CD4-positive, alpha-beta T cell treated with Interferon alpha-2 for 1 hour (primary cell): ENCODE data around the gene MARK2.
A peak's percentile ranks its signal among the peaks of the same experiment; 100 is the strongest.
"Not testable (repeated sequence)": the region's sequence is repeated elsewhere in the genome, so short reads cannot be mapped to it uniquely, and the experiment has no call there.

Experiments used
- DNase-seq, 2 donors: peaks; one replicate each; pipeline ENCODE4 v3.0.0-alpha.2; 2020 to 2022

MARK2 gene

GRCh38 chr11:63858628-63859550 is 20.0 kb downstream of the MARK2 start:
- peak in 1 of 2 donors; percentile 52 for DNase-seq

- DNase-seq, result no peak
Observed at GRCh38 chr11:63862923-63863322, 24.0 kb downstream of the MARK2 start.

- not testable (repeated sequence) for DNase-seq
Observed at GRCh38 chr11:63863620-63864019, 24.7 kb downstream of the MARK2 start.

- peak; percentile 62 to 80 for DNase-seq
Observed at GRCh38 chr11:63866211-63866610, 27.3 kb downstream of the MARK2 start.

GRCh38 chr11:63867511-63867910 is 28.6 kb downstream of the MARK2 start:
- no peak for DNase-seq

- DNase-seq, result no peak
Observed at GRCh38 chr11:63868399-63869064, 29.6 kb downstream of the MARK2 start.

- no peak for DNase-seq
Observed at GRCh38 chr11:63869171-63869591, 30.3 kb downstream of the MARK2 start.

- peak; percentile 15 to 55 for DNase-seq
Observed at GRCh38 chr11:63869683-63870082, 30.8 kb downstream of the MARK2 start.

- DNase-seq, result no peak
Observed at GRCh38 chr11:63870351-63871140, 31.6 kb downstream of the MARK2 start.

GRCh38 chr11:63871962-63872799 is 33.3 kb downstream of the MARK2 start:
- peak; percentile 64 to 80 for DNase-seq

GRCh38 chr11:63872800-63873197 is 33.9 kb downstream of the MARK2 start:
- no peak for DNase-seq

GRCh38 chr11:63873311-63873710 is 34.4 kb downstream of the MARK2 start:
- DNase-seq, result no peak

- no peak for DNase-seq
Observed at GRCh38 chr11:63874511-63874910, 35.6 kb downstream of the MARK2 start.

- no peak for DNase-seq
Observed at GRCh38 chr11:63875506-63876065, 36.7 kb downstream of the MARK2 start.

GRCh38 chr11:63876616-63877015 is 37.7 kb downstream of the MARK2 start:
- DNase-seq, result no peak

GRCh38 chr11:63877658-63878241 is 38.8 kb downstream of the MARK2 start:
- no peak for DNase-seq

- no peak for DNase-seq
Observed at GRCh38 chr11:63879598-63880402, 40.9 kb downstream of the MARK2 start.

GRCh38 chr11:63880403-63880790 is 41.5 kb downstream of the MARK2 start:
- DNase-seq, result no peak

GRCh38 chr11:63882555-63883242 is 43.8 kb downstream of the MARK2 start:
- DNase-seq, result peak; percentile 35 to 50

GRCh38 chr11:63883791-63884190 is 44.9 kb downstream of the MARK2 start:
- DNase-seq, result no peak
